DND-41 (cell line): ENCODE results near the gene ELOVL7.

Source experiments
- EZH2 ChIP-seq: IDR thresholded peaks from 3 replicates; pipeline ENCODE4 v1.6.1; 2012; ENCODE audit warnings: borderline replicate concordance, low read depth, mild to moderate bottlenecking, moderate library complexity, low read length, inconsistent platforms; ENCODE audit not compliant: severe bottlenecking
- TF ChIP-seq, protein P1 (sequence below): IDR thresholded peaks from 2 replicates; pipeline ENCODE4 v1.5.1; 2012; ENCODE audit warnings: borderline replicate concordance, low read length, moderate library complexity, mild to moderate bottlenecking; ENCODE audit not compliant: poor library complexity, severe bottlenecking; ENCODE audit errors: extremely low read depth

DNA sequence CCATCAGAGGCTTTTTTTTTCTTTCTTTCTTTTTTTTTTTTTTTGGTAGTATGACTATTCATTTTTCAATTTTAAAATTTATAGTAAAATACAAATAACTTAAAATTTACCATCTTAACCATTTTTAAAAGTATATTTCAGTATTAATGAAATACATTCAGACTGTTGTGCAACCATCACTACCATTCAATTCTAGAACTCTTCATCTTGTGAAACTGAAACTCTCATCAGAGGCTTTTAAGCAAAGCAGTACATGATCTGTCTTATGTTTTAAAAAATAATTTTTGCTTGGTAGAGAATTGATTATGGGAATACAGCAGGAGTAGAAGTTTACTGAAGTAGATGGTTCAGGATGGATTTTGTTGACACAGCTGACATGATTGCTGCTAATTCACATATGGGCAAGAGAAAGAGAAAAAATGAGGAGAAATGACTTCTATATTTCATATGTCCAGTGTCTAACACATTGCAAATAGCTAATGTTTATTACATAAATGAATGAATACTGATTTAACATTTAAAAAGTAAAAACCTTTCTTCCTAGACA lies 13.4 kb downstream of the ELOVL7 start:
- TF ChIP-seq, protein P1, sequence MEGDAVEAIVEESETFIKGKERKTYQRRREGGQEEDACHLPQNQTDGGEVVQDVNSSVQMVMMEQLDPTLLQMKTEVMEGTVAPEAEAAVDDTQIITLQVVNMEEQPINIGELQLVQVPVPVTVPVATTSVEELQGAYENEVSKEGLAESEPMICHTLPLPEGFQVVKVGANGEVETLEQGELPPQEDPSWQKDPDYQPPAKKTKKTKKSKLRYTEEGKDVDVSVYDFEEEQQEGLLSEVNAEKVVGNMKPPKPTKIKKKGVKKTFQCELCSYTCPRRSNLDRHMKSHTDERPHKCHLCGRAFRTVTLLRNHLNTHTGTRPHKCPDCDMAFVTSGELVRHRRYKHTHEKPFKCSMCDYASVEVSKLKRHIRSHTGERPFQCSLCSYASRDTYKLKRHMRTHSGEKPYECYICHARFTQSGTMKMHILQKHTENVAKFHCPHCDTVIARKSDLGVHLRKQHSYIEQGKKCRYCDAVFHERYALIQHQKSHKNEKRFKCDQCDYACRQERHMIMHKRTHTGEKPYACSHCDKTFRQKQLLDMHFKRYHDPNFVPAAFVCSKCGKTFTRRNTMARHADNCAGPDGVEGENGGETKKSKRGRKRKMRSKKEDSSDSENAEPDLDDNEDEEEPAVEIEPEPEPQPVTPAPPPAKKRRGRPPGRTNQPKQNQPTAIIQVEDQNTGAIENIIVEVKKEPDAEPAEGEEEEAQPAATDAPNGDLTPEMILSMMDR, result no peak
- no peak for TF ChIP-seq EZH2
